IPS-15b (cell line): Measurements from ENCODE around the gene CLK3.

Source experiments
- H3K27me3 ChIP-seq: one replicate; pipeline ENCODE4 v1.6.1; 2013; ENCODE audit warnings: low read length; ENCODE audit not compliant: control insufficient read depth, insufficient read depth
- H3K36me3 ChIP-seq: one replicate; pipeline ENCODE4 v1.6.1; 2013; ENCODE audit warnings: low read length; ENCODE audit not compliant: control insufficient read depth, insufficient read depth
- H3K4me1 ChIP-seq: one replicate; pipeline ENCODE4 v1.6.1; 2013; ENCODE audit warnings: mild to moderate bottlenecking, low read length; ENCODE audit not compliant: control insufficient read depth, insufficient read depth
- H3K4me3 ChIP-seq: one replicate; pipeline ENCODE4 v1.5.1; 2013; ENCODE audit warnings: low read depth, low read length
- H3K9ac ChIP-seq: one replicate; pipeline ENCODE4 v1.6.1; 2013; ENCODE audit warnings: low read depth, mild to moderate bottlenecking, low read length
- H3K9me3 ChIP-seq: one replicate; pipeline ENCODE4 v1.6.1; 2013; ENCODE audit warnings: mild to moderate bottlenecking, low read length; ENCODE audit not compliant: control insufficient read depth, insufficient read depth

CLK3 gene

GRCh38 chr15:74636984-74637383 is 21.3 kb downstream of the CLK3 start:
- Histone ChIP-seq H3K9me3 (no peaks in the 10 kb centered on the region), H3K27me3 (no peaks in the 10 kb centered on the region), H3K36me3 (peaks cover 41% of the 10 kb centered on the region), H3K4me1 (peaks cover 1% of the 10 kb centered on the region), H3K9ac (no peak overlapping the region), H3K4me3 (no peak overlapping the region)

- Histone ChIP-seq H3K4me3 (no peak overlapping the region), H3K9ac (no peak overlapping the region), H3K27me3 (no peaks in the 10 kb centered on the region), H3K4me1 (peaks cover 13% of the 10 kb centered on the region), H3K9me3 (no peaks in the 10 kb centered on the region), H3K36me3 (peaks cover 18% of the 10 kb centered on the region)
Measured at GRCh38 chr15:74641151-74641550, 25.5 kb downstream of the CLK3 start.

- peaks cover 13% of the 10 kb centered on the region for H3K36me3 ChIP-seq
- H3K27me3 ChIP-seq = no peaks in the 10 kb centered on the region
- H3K9ac ChIP-seq = peak overlapping the region; percentile 12
- peaks cover 13% of the 10 kb centered on the region for H3K4me1 ChIP-seq
- no peaks in the 10 kb centered on the region for H3K9me3 ChIP-seq
- no peak overlapping the region for H3K4me3 ChIP-seq
Measured at GRCh38 chr15:74642348-74642733, 26.7 kb downstream of the CLK3 start.

GRCh38 chr15:74642734-74643664 is 27.4 kb downstream of the CLK3 start:
- no peaks in the 10 kb centered on the region for H3K27me3 ChIP-seq
- H3K36me3 ChIP-seq = peaks cover 13% of the 10 kb centered on the region
- H3K9me3 ChIP-seq = no peaks in the 10 kb centered on the region
- H3K4me3 ChIP-seq = no peak overlapping the region
- peaks cover 13% of the 10 kb centered on the region for H3K4me1 ChIP-seq
- peak overlapping the region; percentile 28 for H3K9ac ChIP-seq

GRCh38 chr15:74643665-74644204 is 28.1 kb downstream of the CLK3 start:
- no peak overlapping the region for H3K4me3 ChIP-seq
- peaks cover 13% of the 10 kb centered on the region for H3K4me1 ChIP-seq
- no peaks in the 10 kb centered on the region for H3K9me3 ChIP-seq
- H3K27me3 ChIP-seq = no peaks in the 10 kb centered on the region
- H3K36me3 ChIP-seq = peaks cover 13% of the 10 kb centered on the region
- H3K9ac ChIP-seq = no peak overlapping the region

- H3K36me3 ChIP-seq = peaks cover under 1% of the 10 kb centered on the region
- H3K9me3 ChIP-seq = no peaks in the 10 kb centered on the region
- H3K9ac ChIP-seq = no peak overlapping the region
- H3K27me3 ChIP-seq = no peaks in the 10 kb centered on the region
- H3K4me1 ChIP-seq = peaks cover 13% of the 10 kb centered on the region
- no peak overlapping the region for H3K4me3 ChIP-seq
Measured at GRCh38 chr15:74646480-74646879, 30.8 kb downstream of the CLK3 start.

- Histone ChIP-seq H3K4me3 (no peak overlapping the region), H3K36me3 (peaks cover 3% of the 10 kb centered on the region), H3K4me1 (no peaks in the 10 kb centered on the region), H3K9ac (no peak overlapping the region), H3K9me3 (no peaks in the 10 kb centered on the region), H3K27me3 (no peaks in the 10 kb centered on the region)
Measured at GRCh38 chr15:74648051-74648842, 32.6 kb downstream of the CLK3 start.

- Histone ChIP-seq H3K4me3 (no peak overlapping the region), H3K36me3 (peaks cover 6% of the 10 kb centered on the region), H3K9ac (no peak overlapping the region), H3K27me3 (no peaks in the 10 kb centered on the region), H3K9me3 (no peaks in the 10 kb centered on the region), H3K4me1 (no peaks in the 10 kb centered on the region)
Measured at GRCh38 chr15:74651242-74651741, 35.7 kb downstream of the CLK3 start.

- Histone ChIP-seq H3K4me1 (no peaks in the 10 kb centered on the region), H3K36me3 (peaks cover 6% of the 10 kb centered on the region), H3K9ac (no peak overlapping the region), H3K9me3 (no peaks in the 10 kb centered on the region), H3K4me3 (no peak overlapping the region), H3K27me3 (no peaks in the 10 kb centered on the region)
Measured at GRCh38 chr15:74653426-74654102, 37.9 kb downstream of the CLK3 start.

GRCh38 chr15:74655424-74655823 is 39.8 kb downstream of the CLK3 start:
- H3K9ac ChIP-seq = no peak overlapping the region
- H3K4me1 ChIP-seq = no peaks in the 10 kb centered on the region
- H3K4me3 ChIP-seq = no peak overlapping the region
- H3K36me3 ChIP-seq = peaks cover 6% of the 10 kb centered on the region
- no peaks in the 10 kb centered on the region for H3K9me3 ChIP-seq
- H3K27me3 ChIP-seq = no peaks in the 10 kb centered on the region

- H3K36me3 ChIP-seq = peaks cover 4% of the 10 kb centered on the region
- H3K9me3 ChIP-seq = no peaks in the 10 kb centered on the region
- H3K27me3 ChIP-seq = no peaks in the 10 kb centered on the region
- no peaks in the 10 kb centered on the region for H3K4me1 ChIP-seq
- H3K9ac ChIP-seq = no peak overlapping the region
- H3K4me3 ChIP-seq = no peak overlapping the region
Measured at GRCh38 chr15:74656935-74657535, 41.4 kb downstream of the CLK3 start.
